T-cell (primary cell): ENCODE data around the gene SMU1. TPM values are rescaled to one million over a fixed set of nuclear protein-coding genes. Genes with fewer than 3 reads are reported as not detected.
A peak's percentile ranks its signal among the peaks of the same experiment; 100 is the strongest.

Experiments
- ATAC-seq, 4 experiments: fragments of 200-7000 bp in 3 of 4; fragments of 150-1000 bp in 1 of 4; cut with Tn5 transposase; replicated peaks in 1 of 4; 1 replicate in 3 of 4; 2 replicates in 1 of 4; pipeline ENCODE4 v1.10.0; 2021; ENCODE audit warnings: moderate library complexity in 3 of 4, mild to moderate bottlenecking in 2 of 4, moderate number of reproducible peaks in 1 of 4
- CTCF ChIA-PET, 2 donors: fragments of 300-600 bp; sonication (Branson Sonifier 250); formaldehyde crosslinking; loops; one replicate each; lab custom pipeline; 2022; ENCODE audit warnings: antibody characterized with exemption in 2 of 2; lab: Charles Lee
- POLR2A ChIA-PET, 2 donors: fragments of 300-600 bp; sonication (Branson Sonifier 250); formaldehyde crosslinking; loops; one replicate each; lab custom pipeline; 2022; ENCODE audit warnings: antibody characterized with exemption in 2 of 2; lab: Charles Lee
- DNase-seq, 35 experiments: peaks; one replicate each; pipeline versions ENCODE4 v3.0.0 to v3.0.0-alpha.2; 2013 to 2023
- H3K27ac ChIP-seq: one replicate; pipeline ENCODE4 v1.5.1; 2013; ENCODE audit warnings: low read length
- H3K27me3 ChIP-seq, 2 experiments: replicated peaks in 1 of 2; 1 replicate in 1 of 2; 2 replicates in 1 of 2; pipeline versions ENCODE4 v1.6.1 to v1.7.0; 2013; ENCODE audit warnings: low read length in 1 of 2, mixed read lengths in 1 of 2; ENCODE audit not compliant: control insufficient read depth in 2 of 2, insufficient read depth in 2 of 2; ENCODE audit errors: extremely low read depth in 1 of 2
- H3K36me3 ChIP-seq, 2 donors: 1 replicate in 1 of 2; 2 replicates in 1 of 2; pipeline versions ENCODE4 v1.6.1 to v1.7.0; 2013; ENCODE audit warnings: low read length in 1 of 2; ENCODE audit not compliant: control insufficient read depth in 2 of 2, insufficient read depth in 1 of 2; ENCODE audit errors: extremely low read depth in 1 of 2
- H3K4me1 ChIP-seq, 2 experiments: 1 replicate in 1 of 2; 2 replicates in 1 of 2; pipeline versions ENCODE4 v1.6.1 to v1.7.0; 2013; ENCODE audit warnings: low read length in 2 of 2, mixed read lengths in 1 of 2; ENCODE audit not compliant: insufficient read depth in 2 of 2, control insufficient read depth in 1 of 2; ENCODE audit errors: extremely low read depth in 1 of 2
- H3K4me3 ChIP-seq, 2 donors: 1 replicate in 1 of 2; 2 replicates in 1 of 2; pipeline versions ENCODE4 v1.5.1 to v1.7.0; 2013; ENCODE audit warnings: mild to moderate bottlenecking in 2 of 2, low read length in 1 of 2, moderate library complexity in 1 of 2; ENCODE audit not compliant: control insufficient read depth in 1 of 2; ENCODE audit errors: extremely low read depth in 1 of 2
- H3K9me3 ChIP-seq: 2 replicates; pipeline ENCODE4 v1.7.0; 2013
- H3K27ac Mint-ChIP-seq, 2 donors: one replicate each; pipeline ENCODE4 v1.8.0; 2020 to 2021; ENCODE audit warnings: mild to moderate bottlenecking in 2 of 2, mixed read lengths in 2 of 2
- H3K27me3 Mint-ChIP-seq, 2 donors: one replicate each; pipeline ENCODE4 v1.8.0; 2021 to 2022; ENCODE audit warnings: mixed read lengths in 2 of 2
- H3K36me3 Mint-ChIP-seq: one replicate; pipeline ENCODE4 v1.8.0; 2021; ENCODE audit warnings: mixed read lengths
- H3K4me1 Mint-ChIP-seq, 3 donors: one replicate each; pipeline ENCODE4 v1.8.0; 2020 to 2022; ENCODE audit warnings: mixed read lengths in 3 of 3, mild to moderate bottlenecking in 1 of 3
- H3K4me3 Mint-ChIP-seq, 3 donors: one replicate each; pipeline ENCODE4 v1.8.0; 2020 to 2022; ENCODE audit warnings: mild to moderate bottlenecking in 3 of 3, mixed read lengths in 3 of 3, moderate library complexity in 3 of 3
- H3K9me3 Mint-ChIP-seq, 3 donors: one replicate each; pipeline ENCODE4 v1.8.0; 2020 to 2022; ENCODE audit warnings: mixed read lengths in 3 of 3
- WGBS: methylation state at CpG from one replicate; pipeline ENCODE4 v1.1.5; 2013; ENCODE audit warnings: missing lambda C conversion rate; ENCODE audit not compliant: insufficient coverage; 5-methylcytosine and 5-hydroxymethylcytosine counted together
- total RNA-seq, 35 experiments: library from RNA in 6 of 35; stranded (reverse) in 6 of 35; fragments of 120-200 nt in 1 of 35; gene quantifications; one replicate each; pipeline versions ENCODE4 v1.2.1 to v1.2.4 and lab custom pipeline; 2013 to 2026

The SMU1 gene
- total RNA-seq, 5 donors from 2014 or later (not counting 1 experiment from before 2014, with no cell fraction given), result 22.6 to 25.5 (median 24.4) TPM

- H3K27me3 Mint-ChIP-seq, result no peaks in the 10 kb centered on the region
- CTCF ChIA-PET, result no interaction called here
- no peak overlapping the region for H3K27ac ChIP-seq
- peaks cover 5 to 11% of the 10 kb centered on the region in 2 experiments for H3K4me1 ChIP-seq
- DNase-seq (no peak), ATAC-seq (no peak)
- H3K9me3 ChIP-seq, result no peaks in the 10 kb centered on the region
- no peaks in the 10 kb centered on the region for H3K27me3 ChIP-seq
- H3K4me3 Mint-ChIP-seq, result no peak overlapping the region
- POLR2A ChIA-PET, result no interaction called here
- peak overlapping the region; percentile 4 to 18 for H3K27ac Mint-ChIP-seq
- H3K9me3 Mint-ChIP-seq, result no peaks in the 10 kb centered on the region
- no peak overlapping the region for H3K4me3 ChIP-seq
- peaks cover 4 to 14% (median 9%) of the 10 kb centered on the region in 3 donors for H3K4me1 Mint-ChIP-seq
- H3K36me3 Mint-ChIP-seq, result peaks cover 34% of the 10 kb centered on the region
- WGBS, result 100% methylated on average over 3 of the region's 4 CpGs
- H3K36me3 ChIP-seq, result peaks cover 7 to 53% of the 10 kb centered on the region in 2 donors
Observed at GRCh38 chr9:33112094-33112493, 35.6 kb upstream of the SMU1 start.

GRCh38 chr9:33111631-33112030 is 35.2 kb upstream of the SMU1 start:
- no peak overlapping the region for H3K27ac ChIP-seq
- no peaks in the 10 kb centered on the region for H3K9me3 ChIP-seq
- H3K36me3 Mint-ChIP-seq, result peaks cover 33% of the 10 kb centered on the region
- H3K4me1 Mint-ChIP-seq, result peaks cover 0 to 10% (median 5%) of the 10 kb centered on the region in 3 donors
- DNase-seq (peak in 1 of 35 experiments; percentile 3), ATAC-seq (no peak)
- ChIA-PET POLR2A (no interaction called here), CTCF (no interaction called here)
- no peaks in the 10 kb centered on the region for H3K27me3 Mint-ChIP-seq
- H3K36me3 ChIP-seq, result peaks cover 7 to 49% of the 10 kb centered on the region in 2 donors
- H3K4me3 Mint-ChIP-seq, result no peak overlapping the region
- H3K27ac Mint-ChIP-seq, result peak overlapping the region; percentile 4 to 18
- no peaks in the 10 kb centered on the region for H3K9me3 Mint-ChIP-seq
- no peak overlapping the region for H3K4me3 ChIP-seq
- no peaks in the 10 kb centered on the region for H3K27me3 ChIP-seq
- peaks cover under 1 to 6% of the 10 kb centered on the region in 2 experiments for H3K4me1 ChIP-seq
- WGBS, result 100% methylated on average over 3 of the region's 5 CpGs

GRCh38 chr9:33110686-33111085 is 34.2 kb upstream of the SMU1 start:
- ChIA-PET CTCF (no interaction called here), POLR2A (no interaction called here)
- no peaks in the 10 kb centered on the region for H3K9me3 Mint-ChIP-seq
- no peaks in the 10 kb centered on the region for H3K9me3 ChIP-seq
- H3K27me3 Mint-ChIP-seq, result no peaks in the 10 kb centered on the region
- peak overlapping the region in 1 of 2 donors; percentile 48 for H3K27ac Mint-ChIP-seq
- no peaks in the 10 kb centered on the region for H3K27me3 ChIP-seq
- H3K27ac ChIP-seq, result no peak overlapping the region
- ATAC-seq, result no peak
- H3K4me3 Mint-ChIP-seq, result no peak overlapping the region
- H3K4me1 Mint-ChIP-seq, result peaks cover 0 to 11% (median 9%) of the 10 kb centered on the region in 3 donors
- 100% methylated on average over 3 of the region's 5 CpGs for WGBS
- peaks cover 30% of the 10 kb centered on the region for H3K36me3 Mint-ChIP-seq
- peaks cover 7 to 46% of the 10 kb centered on the region in 2 donors for H3K36me3 ChIP-seq
- peaks cover 0 to 5% of the 10 kb centered on the region in 2 experiments for H3K4me1 ChIP-seq
- no peak overlapping the region for H3K4me3 ChIP-seq
- no peak for DNase-seq

GRCh38 chr9:33109850-33110595 is 33.5 kb upstream of the SMU1 start:
- peaks cover 0 to 11% (median 9%) of the 10 kb centered on the region in 3 donors for H3K4me1 Mint-ChIP-seq
- Histone ChIP-seq H3K4me3 (no peak overlapping the region), H3K36me3 (peaks cover 7 to 41% of the 10 kb centered on the region in 2 donors), H3K9me3 (no peaks in the 10 kb centered on the region), H3K27ac (no peak overlapping the region), H3K27me3 (no peaks in the 10 kb centered on the region), H3K4me1 (peaks cover 0 to 5% of the 10 kb centered on the region in 2 experiments)
- H3K4me3 Mint-ChIP-seq, result no peak overlapping the region
- no CpG with 5 or more reads among the region's 1 CpG for WGBS
- H3K27ac Mint-ChIP-seq, result peak overlapping the region; percentile 27 to 48
- DNase-seq, result no peak
- H3K36me3 Mint-ChIP-seq, result peaks cover 28% of the 10 kb centered on the region
- ChIA-PET CTCF (interaction anchor here in 1 of 2 donors (0.7 kb wide), 1 partner anchor 85 kb away, joined by 3 read pairs; the partner anchor contains the start of gene DNAJA1), POLR2A (no interaction called here)
- no peaks in the 10 kb centered on the region for H3K27me3 Mint-ChIP-seq
- no peak for ATAC-seq
- no peaks in the 10 kb centered on the region for H3K9me3 Mint-ChIP-seq

DNA sequence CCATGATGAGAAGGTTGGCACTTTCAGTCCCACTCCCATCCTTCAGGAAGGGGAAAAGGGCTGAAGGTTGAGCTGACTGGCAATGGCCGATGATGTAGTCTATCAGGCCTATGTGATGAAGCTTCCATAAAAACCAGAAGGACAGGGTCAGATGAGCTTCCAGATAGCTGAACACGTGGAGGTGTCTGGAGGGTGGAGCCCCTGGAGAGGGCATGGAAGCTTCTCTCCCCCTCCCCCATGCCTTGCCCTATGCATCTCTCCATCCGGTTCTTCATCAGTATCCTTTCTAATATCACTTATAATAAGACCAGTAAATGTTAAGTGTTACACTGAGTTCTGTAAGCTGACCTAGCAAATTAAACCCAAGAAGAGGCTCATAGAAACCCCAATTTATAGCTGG is 32.6 kb upstream of the SMU1 start:
- WGBS, result no CpG with 5 or more reads among the region's 3 CpGs
- Histone ChIP-seq H3K4me3 (no peak overlapping the region), H3K27me3 (no peaks in the 10 kb centered on the region), H3K4me1 (peaks cover 0 to 4% of the 10 kb centered on the region in 2 experiments), H3K36me3 (peaks cover 3 to 32% of the 10 kb centered on the region in 2 donors), H3K27ac (no peak overlapping the region), H3K9me3 (no peaks in the 10 kb centered on the region)
- Mint-ChIP-seq H3K4me1 (peaks cover 0 to 16% (median 8%) of the 10 kb centered on the region in 3 donors), H3K36me3 (peaks cover 20% of the 10 kb centered on the region), H3K4me3 (no peak overlapping the region), H3K27ac (no peak overlapping the region), H3K9me3 (no peaks in the 10 kb centered on the region), H3K27me3 (no peaks in the 10 kb centered on the region)
- CTCF ChIA-PET, result no interaction called here
- ATAC-seq (no peak), DNase-seq (no peak)
- POLR2A ChIA-PET, result interaction anchor here in 1 of 2 donors (0.5 to 0.7 kb wide), 2 partner anchors 13 to 20 kb away, joined by 3 to 13 read pairs; no protein-coding TSS in a partner anchor

- Histone ChIP-seq H3K27me3 (no peaks in the 10 kb centered on the region), H3K4me1 (no peaks in the 10 kb centered on the region), H3K27ac (no peak overlapping the region), H3K36me3 (peaks cover 0 to 25% of the 10 kb centered on the region in 2 donors), H3K4me3 (no peak overlapping the region), H3K9me3 (no peaks in the 10 kb centered on the region)
- no peaks in the 10 kb centered on the region for H3K27me3 Mint-ChIP-seq
- peaks cover 14% of the 10 kb centered on the region for H3K36me3 Mint-ChIP-seq
- DNase-seq, result no peak
- no peaks in the 10 kb centered on the region for H3K9me3 Mint-ChIP-seq
- H3K27ac Mint-ChIP-seq, result no peak overlapping the region
- 100% methylated on average over 2 of the region's 3 CpGs for WGBS
- no peak for ATAC-seq
- peaks cover 0 to 16% (median 4%) of the 10 kb centered on the region in 3 donors for H3K4me1 Mint-ChIP-seq
- CTCF ChIA-PET, result no interaction called here
- POLR2A ChIA-PET, result no interaction called here
- H3K4me3 Mint-ChIP-seq, result no peak overlapping the region
Observed at GRCh38 chr9:33108472-33108871, 32.0 kb upstream of the SMU1 start.
